CD4-positive, alpha-beta T cell treated with Interleukin-6 for 4 hours (primary cell): ENCODE data around the gene WFIKKN1.
A peak's percentile ranks its signal among the peaks of the same experiment; 100 is the strongest.

ENCODE experiments used
- DNase-seq: peaks from one replicate; pipeline ENCODE4 v3.0.0-alpha.2; 2020; ENCODE audit warnings: mixed read lengths

The WFIKKN1 gene

DNA sequence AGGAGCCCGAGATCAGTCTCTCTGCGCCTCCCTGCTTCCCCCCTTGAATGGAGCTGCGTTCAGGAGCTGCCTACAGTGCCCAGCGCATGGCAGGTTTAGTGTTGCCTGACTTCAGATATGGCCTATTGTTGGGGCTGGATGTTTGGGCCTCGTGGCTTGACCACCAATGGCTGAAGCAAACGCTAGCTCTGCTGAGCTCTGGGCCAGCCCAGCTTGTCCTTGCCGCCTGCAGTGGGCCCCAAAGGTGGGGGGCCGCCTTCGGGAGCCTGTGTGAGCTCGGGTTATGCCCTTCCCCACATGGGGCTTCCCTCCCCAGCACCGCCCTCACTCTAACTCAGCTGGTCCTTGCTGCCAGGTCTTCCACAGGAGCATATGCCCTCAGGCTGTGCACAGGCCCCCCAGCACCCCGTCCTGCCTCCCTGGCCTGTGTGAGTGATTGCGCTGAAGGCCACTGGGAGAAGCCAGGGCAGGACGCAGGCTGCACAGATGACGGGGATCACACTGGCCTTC is 7.3 kb downstream of the WFIKKN1 start:
- no peak for DNase-seq

DNA sequence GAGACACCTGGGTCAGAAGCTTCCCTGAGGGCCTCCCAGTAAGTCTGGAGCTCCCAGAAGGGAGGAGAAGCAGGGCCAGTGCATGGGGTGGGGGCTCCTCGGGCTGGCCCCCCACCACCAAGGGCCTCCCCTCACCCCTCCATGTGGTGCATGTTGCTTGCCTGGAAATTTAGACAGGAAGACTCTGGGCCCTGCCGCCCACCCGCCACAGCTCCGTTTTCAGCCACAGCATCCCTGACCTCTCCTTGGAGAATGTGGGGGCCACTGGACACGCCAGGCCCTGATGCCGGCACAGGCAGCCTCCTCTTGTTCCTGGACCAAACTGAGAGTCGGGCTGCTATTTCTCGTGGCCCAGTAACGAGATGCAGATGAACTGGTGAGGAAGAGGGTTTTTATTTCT is 8.1 kb downstream of the WFIKKN1 start:
- DNase-seq = no peak

DNA sequence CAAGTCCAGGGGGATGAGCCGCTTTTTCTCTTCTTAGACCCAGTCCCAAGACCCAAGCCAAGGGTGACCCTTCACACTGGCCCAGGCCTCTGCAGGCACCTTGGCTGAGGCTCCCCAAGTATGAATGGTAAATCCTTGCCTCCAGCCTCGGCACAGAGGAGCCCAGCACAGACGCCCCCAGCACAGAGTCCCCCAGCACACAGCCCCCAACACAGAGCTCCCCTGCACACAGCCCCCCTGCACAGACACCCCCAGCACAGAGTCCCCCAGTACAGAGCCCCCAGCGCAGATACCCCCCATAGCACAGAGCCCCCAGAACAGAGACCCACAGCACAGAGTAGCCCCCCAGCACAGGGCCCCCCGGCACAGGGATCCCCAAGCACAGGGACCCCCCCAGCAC is 9.8 kb downstream of the WFIKKN1 start:
- no peak for DNase-seq

DNA sequence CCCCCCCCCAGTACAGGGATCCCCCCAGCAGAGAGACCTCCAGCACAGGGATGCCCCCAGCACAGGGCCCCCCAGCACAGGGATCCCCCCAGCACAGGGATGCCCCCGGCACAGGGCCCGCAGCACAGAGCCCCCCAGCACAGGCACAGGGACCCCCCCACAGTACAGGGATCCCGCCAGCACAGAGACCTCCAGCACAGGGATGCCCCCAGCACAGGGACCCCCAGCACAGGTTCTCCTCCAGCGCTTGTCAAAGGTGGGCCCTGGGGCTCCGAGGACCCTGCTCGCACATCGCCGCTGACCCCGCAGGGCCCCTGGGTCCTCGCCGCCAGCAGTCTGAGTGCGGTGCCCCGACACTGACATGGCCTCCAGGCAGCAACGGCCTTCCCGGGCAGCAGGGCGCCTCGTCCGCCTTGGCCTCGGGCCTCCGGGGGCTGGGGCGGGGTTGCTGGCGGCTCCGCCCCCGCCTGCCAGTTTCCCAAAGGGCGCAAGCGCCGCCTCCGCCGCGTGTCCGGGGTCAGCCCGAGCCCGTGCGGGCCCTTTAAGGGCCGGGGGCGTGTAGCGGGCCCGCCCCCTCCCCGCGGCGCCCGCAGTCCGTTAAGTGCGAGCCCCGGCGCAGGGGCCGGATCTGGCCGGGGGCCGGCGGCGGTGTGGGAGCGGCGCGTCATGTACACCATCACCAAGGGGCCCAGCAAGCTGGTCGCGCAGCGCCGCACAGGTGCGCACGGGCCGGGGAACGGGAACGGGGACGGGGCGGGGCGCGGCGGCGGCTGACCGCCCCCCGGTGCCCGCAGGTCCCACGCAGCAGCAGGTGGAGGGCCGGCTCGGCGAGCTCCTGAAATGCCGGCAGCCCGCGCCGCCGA is 10.8 kb downstream of the WFIKKN1 start, which contains the start of gene MCRIP2:
Gene MCRIP2, plus strand, starts transcription at position 503 of the 863 bp plus-strand sequence. Its CDS starts 164 bp downstream, at position 667.
- DNase-seq = peak; percentile 78

DNA sequence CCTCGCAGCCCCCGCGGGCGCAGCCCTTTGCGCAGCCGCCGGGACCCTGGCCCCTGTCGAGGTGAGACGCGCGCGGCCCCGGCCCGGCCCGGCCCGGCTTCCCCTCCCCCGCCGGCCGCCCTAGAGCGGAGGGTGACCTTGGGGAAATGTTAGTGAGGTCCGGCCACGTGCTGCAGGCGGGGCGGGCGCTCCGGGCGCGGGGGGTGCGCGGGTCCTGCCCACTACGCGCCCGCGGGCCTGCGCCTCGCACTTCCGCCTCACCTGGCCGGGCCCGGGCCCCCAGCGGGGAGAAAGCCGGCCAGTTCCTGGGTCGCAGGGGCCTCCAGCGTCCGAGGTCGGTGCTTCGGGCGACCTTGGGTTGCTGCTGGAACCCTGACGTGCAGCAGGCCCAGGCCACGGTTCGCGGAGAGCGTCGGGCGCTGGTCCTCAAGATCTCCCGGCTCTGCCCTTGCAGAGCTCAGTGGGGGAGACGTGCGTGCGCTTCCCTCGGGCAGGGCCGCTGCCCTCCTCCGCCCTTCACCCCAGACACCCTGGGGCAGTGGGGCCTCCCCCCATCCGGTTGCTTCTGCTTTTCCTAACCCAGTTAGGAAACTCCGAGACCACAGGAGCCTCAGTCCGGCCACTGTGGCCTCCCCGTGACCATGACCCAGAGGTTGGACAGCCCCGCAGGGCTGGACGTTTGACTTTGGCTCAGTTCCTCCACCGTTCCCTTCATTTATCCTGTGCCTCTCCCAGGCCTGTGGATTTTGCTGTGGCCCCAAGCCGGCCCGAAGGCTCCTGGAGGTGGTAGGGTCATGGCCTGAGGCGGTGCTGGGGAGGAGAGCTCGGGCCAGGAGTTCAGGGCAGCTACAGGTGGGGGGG is 11.6 kb downstream of the WFIKKN1 start:
- peak; percentile 43 for DNase-seq

DNA sequence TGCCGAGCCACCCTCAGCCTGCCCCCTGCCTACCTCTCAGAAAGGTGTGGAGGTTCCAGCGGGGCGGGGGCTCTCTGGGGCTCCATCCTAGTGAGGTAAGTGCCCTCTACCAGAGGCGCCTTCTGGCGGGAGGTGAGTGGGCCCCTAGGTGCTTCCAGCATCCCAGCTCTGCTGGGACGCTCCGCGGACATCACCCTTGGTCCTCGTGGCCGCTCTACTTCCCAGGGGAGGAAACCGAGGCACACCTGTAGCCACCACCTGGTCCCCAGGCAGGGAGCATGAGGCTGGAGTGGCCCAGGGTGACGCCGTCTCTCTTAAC is 12.2 kb downstream of the WFIKKN1 start:
- DNase-seq = no peak

DNA sequence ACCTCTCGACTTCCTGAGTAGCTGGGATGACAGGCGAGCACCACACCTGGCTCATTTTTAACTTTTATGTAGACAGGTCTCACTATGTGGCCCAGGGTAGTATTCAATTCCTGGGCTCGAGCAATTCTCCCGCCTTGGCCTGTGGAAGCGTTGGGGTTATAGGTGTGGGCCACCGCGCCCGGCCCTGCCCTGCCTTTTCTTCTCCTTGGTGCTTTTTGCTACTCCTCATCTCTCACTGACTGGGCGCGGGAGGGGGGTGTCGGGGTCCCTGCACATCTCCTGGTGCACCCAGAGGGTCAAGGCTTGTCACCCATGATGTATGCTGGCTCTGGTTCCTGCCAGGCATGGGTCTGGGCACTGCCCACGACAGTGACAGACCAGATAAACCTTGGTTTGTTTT is 13.8 kb downstream of the WFIKKN1 start:
- DNase-seq = no peak

DNA sequence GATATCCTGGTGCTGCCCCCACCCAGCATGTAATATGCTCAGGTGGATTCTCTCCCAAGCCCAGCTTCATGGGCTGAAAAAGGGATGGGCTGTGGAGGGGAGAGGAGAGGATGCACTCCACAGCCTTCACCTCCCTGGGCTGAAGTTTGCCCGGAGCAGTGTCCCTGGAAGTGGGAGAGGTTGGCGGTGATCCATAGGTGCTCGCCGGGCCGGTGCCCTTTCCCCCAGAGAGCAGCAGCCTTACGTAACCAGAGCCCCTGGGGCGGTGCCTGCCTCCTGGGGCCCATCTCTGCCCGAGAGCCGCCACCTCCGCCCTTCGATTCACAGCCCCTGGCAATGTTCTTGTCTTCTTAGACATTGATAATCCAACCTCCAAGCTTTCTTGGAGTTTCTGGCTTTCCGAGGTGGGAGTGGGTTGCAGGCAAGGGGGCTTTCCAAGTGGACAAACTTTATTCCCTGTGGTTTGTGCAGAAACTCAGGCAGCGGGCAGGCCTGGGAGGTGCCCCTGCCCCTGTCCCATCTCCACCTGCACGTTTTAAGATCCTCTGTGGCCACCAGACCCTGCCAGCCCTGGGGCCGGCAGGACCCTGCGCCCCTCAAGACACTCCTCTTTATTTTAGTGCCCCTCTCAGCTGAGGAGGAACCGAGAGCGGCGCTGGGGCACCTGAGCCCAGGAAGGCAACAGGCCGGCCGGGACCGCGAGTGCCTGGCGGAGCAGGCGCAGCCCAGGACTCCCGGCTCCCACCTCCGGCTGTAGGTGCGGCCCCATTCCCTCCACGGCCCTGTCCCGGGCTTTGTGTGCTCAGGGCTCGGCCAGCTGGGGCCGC is 15.3 kb downstream of the WFIKKN1 start:
- no peak for DNase-seq

DNA sequence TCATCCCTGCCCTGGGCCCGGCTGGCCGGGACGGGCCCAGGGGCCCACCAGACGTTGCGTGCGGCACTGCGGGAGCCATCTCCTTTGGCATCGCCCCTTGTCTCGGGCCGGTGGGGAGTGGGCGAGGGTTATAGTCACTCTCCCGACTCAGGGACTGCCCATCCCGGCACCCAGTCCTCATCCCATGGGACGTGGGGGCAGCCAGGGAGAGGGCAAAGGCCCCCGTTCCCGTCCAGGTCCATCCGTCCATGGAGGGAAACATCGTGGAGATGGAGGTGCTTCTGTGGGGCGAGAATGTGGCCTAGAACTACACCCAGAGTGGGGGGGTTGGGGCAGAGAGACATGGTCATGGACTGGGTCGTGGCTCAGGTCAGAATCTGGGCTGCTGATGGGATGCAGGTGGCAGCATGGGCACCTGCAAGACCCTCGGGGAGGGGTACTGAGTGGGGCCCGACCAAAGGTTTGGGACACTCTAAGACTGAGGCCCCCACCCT is 15.9 kb downstream of the WFIKKN1 start:
- no peak for DNase-seq

DNA sequence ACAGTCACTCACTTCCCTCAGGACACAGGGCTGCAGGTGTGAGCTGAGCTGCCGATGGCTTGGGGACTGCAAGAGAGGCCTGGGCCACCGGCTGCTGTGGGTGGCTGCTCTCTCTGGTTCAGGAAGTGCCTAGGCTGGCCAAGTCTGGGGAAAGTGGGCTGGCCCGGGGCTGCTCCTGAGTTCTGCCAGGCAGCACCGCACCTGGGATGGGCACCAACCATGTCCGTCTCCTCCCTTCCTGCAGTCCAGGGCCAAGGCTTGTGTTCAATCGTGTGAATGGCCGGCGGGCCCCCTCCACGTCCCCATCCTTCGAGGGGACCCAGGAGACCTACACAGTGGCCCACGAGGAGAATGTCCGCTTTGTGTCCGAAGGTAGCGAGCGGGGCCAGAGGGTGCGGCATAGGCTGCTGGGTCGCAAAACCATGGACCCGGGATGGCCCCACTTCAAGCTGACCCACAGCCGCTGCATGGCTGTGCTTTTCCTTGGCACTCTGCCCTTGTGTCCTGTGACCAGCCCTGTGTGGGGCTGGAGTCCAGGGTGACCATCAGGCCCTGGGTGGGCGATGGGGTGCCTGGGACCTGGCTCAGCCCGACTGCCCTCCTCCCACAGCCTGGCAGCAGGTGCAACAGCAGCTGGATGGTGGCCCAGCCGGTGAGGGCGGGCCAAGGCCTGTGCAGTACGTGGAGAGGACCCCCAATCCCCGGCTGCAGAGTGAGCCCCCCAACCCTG is 16.6 kb downstream of the WFIKKN1 start:
- DNase-seq = no peak

DNA sequence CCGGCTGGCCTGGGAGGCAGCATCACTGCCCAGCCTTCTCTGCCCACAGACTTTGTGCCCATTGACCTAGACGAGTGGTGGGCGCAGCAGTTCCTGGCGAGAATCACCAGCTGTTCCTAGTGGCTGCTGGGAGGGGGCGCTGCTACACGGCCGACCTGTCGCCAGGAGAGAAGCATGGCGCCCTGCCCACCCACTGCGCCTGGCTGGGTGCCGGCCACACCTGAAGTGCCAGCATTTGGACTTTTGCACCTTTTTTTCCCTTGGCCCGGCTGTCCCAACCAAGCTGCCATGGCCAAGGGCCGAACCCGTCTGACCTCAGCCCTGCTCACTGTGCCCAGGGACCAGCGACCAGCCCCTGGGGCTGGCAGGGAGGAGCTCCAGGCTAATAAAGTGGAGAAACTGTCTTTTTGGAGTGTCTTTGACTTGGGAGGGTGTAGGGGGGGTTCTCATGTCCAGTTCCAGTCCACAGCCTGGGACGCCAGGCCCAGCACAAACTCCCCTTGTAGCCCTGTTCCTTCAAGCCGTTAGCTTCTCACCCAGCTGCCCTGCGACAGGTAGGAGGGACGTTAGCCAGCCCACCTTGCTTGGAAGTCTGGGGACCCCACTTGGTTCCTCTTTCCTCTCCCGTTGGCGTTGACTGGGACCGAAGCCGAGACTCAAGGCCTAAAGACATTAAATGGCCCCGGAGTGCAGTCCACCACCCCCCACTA is 17.4 kb downstream of the WFIKKN1 start:
- DNase-seq = peak; percentile 37

DNA sequence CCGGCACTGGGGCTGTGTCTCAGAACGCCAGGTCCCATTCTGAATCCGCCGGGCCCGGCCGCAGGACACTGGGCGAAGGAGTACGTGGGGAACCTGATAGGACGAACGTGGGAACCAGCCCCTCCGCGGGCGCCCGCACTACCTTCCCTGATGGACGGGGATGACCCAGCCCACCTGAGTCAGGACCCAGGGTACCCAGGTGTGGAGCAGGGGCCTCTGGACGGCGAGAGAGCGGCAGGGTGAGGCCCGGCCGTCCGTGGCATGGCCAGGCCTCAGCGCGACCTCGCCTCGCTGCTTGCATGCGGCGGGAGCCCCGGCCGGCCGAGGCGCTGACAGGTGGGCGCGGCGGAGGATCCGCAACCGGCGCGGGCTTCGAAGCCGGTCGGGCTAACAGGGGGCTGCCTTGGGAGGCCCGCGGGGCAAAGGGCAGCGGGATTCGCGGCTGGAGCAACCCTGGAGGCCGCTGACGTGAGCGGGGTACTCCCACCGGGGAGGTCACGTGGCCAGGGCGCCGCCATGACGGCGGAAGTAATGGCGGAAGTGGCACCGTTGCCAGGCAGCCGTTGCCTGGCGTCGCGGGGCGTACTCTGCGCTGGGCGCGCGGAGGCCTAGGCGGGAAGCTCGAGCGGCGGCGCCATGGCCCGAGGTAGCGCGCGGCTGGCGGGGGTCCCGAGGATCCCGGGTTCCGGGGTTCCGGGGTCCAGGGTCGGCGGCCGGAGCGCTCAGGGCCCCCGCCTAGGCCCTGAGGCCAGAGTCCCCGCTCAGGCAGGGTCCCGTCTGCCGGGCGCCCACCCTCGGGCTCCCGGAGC is 18.2 kb downstream of the WFIKKN1 start, which contains the start of gene WDR90:
Gene WDR90, plus strand, starts transcription at position 585 of the 809 bp plus-strand sequence. Its CDS starts 52 bp downstream, at position 637.
- DNase-seq = peak; percentile 94

DNA sequence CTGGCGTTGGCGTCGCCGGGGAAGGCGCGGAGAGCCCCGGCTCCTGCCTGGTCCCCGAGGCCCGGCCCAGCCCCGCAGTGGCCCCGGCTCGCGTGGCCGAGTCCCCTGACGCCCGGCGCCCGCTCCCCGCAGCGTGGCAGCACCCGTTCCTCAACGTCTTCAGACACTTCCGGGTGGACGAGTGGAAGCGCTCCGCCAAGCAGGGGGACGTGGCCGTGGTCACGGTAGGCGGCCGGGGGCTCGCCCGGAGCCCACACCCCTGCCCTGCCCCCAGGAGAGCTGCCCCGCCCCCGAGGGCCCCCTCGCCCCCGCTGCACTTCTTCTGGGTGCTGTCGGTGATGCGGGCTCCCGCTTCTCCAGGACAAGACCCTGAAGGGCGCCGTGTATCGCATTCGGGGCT is 18.8 kb downstream of the WFIKKN1 start:
- no peak for DNase-seq

DNA sequence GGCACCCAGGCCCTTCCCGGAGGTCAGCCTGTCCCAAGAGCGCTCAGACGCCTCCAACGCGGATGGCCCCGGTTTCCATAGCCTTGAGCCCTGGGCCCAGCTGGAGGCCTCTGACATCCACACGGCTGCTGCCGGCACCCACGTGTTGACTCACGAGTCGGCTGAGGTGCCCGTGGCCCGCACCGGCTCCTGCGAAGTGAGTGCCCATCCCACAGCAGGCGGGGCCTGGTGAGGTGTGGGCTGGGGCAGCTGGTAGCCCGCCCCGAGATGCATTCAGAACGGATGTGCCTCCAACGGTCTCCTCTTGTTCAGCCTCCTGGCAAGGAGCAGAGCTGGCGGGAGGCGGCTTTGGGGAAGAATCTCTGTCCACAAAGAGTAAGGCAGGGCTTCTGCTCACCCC is 21.1 kb downstream of the WFIKKN1 start:
- DNase-seq = no peak

DNA sequence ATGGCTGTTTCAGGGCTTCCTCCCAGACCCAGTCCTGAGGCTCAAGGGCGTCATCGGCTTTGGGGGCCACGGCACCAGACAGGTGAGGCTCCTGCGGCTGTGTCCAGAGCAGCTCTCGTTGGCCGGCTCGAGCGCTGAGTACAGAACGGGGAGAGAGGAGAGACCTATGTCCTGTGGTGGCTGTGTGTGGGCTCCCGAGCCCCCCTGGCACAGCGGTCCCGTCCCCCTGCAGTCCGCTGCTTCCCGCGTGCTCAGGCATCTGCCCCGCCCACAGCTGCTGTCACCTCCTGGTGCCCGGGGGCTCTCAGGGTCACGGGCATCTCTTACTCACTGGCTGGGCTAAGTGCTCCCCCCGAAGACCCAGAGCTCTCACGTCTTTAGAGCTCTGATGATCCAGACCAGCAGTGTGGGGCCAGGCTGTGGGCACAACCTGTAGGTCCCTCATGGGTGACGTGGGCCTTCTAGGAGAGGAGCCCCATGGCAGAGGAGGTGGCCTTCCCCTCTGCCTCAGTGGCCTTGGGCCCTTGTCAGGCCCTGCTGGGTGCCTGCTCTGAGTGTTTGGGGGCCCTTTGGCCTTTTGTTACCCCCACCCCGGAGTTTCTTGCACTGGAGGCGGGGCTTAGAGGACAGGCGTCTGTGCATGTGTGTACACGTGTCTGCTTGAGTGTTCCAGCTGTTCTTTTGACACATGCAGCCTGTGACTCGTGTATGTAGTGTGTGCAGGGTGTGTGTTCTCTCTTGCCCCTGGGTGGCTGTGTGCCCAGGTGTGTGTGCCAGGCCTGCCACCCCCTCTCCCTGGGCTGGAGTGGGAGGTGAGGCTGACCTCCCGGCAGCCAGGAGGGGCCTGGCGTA is 21.9 kb downstream of the WFIKKN1 start:
- no peak for DNase-seq

DNA sequence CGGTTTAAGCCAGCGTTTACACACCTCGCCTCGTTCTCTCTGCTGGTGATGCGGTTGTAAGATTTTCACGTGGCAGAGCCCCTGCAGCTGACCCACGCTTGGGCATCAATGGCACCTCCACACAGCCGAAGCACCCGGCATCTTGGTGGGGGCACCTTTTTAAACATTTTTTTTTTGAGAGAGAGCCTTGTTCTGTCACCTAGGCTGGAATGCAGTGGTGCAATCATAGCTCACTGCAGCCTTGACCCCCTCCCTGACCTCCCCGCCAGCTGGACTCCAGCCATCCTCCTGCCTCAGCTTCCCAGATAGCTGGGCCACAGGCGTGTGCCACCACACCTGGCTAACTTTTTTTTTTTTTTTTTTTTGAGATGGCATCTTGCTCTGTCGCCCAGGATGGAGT is 23.2 kb downstream of the WFIKKN1 start:
- DNase-seq = no peak

DNA sequence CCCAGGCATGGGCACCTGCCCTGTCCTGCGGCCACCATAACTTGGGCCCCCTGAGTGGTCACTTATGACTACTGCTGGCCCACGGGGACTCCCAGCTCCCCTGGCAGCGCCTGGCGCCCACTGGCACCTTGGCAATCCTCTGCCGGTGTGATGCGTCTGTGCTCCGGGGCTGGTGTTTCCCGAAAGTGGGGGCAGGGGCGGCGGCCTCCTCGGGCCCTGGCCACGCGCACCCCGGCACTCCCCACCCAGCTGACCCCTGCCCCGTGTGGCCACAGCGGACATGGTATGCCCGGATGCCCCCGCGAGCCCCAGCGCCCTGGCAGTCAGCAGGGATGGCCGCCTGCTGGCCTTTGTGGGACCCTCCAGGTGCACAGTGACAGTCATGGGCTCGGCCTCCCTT is 26.7 kb downstream of the WFIKKN1 start:
- no peak for DNase-seq

DNA sequence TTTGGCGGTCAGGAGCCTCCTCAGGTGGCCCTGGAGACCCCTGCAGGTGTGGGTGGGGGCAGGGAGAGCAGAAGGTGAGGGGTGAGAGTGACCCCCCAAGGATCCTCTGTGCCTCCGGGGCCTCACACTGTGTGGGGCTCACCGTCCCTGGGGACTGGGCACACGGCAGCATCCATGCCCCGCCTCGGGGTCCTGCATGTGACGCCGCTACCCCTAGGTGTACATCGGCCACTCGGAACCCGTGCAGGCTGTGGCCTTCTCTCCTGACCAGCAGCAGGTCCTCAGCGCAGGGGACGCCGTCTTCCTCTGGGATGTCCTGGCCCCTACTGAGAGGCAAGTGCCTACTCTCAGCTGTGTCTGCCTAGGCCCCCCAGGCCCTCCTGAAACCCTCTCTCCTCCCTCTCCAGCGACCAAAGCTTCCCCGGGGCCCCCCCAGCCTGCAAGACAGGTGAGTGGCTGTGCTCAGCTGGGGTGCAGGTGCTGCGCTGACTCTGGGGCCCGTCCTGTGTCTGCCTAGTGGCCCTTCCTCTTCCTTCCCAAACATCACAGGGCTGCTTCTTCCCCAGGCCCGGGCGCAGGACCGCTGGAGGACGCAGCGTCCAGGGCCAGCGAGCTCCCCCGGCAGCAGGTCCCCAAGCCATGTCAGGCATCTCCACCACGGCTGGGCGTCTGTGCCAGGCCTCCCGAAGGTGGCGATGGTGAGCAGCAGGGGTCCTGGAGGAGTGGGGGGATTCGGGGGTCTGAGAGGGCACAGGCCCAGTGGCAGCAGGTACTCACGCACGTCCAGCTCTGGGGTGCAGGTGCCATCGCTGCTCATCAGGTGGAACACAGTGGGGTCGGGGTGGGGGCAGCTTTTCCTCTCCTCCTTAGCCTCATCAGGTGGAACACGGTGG is 28.1 kb downstream of the WFIKKN1 start:
- no peak for DNase-seq
